Neural progenitor cell (in vitro differentiated cells): ENCODE data around the gene CHRNB4. TPM values are rescaled to one million over a fixed set of nuclear protein-coding genes. Genes with fewer than 3 reads are reported as not detected.

Experiments used
- DNase-seq: peaks from one replicate; pipeline ENCODE4 v3.0.0-alpha.2; 2016; ENCODE audit warnings: low spot score
- H2AFZ ChIP-seq: fragments of 200-600 bp; sonication (generic); replicated peaks from 2 replicates; pipeline ENCODE4 v1.6.1; 2016; ENCODE audit warnings: antibody characterized with exemption
- H3F3A ChIP-seq: fragments of 200-600 bp; sonication (generic); 2 replicates; pipeline ENCODE4 v1.6.1; 2016; ENCODE audit warnings: antibody characterized with exemption, low read depth
- H3K27ac ChIP-seq: fragments of 200-600 bp; sonication (generic); 2 replicates; pipeline ENCODE4 v1.5.1; 2016; ENCODE audit warnings: mild to moderate bottlenecking
- H3K27me3 ChIP-seq: fragments of 200-600 bp; sonication (generic); 2 replicates; pipeline ENCODE4 v1.6.1; 2016; ENCODE audit warnings: mild to moderate bottlenecking, moderate library complexity
- H3K36me3 ChIP-seq: fragments of 200-600 bp; sonication (generic); 2 replicates; pipeline ENCODE4 v1.5.1; 2016
- H3K4me1 ChIP-seq: fragments of 200-600 bp; sonication (generic); 2 replicates; pipeline ENCODE4 v1.6.1; 2016; ENCODE audit warnings: mixed run types
- H3K4me2 ChIP-seq: fragments of 200-600 bp; sonication (generic); 2 replicates; pipeline ENCODE4 v1.6.1; 2016
- H3K4me3 ChIP-seq: fragments of 200-600 bp; sonication (generic); 2 replicates; pipeline ENCODE4 v1.5.1; 2016
- H3K79me2 ChIP-seq: fragments of 200-600 bp; sonication (generic); 2 replicates; pipeline ENCODE4 v1.6.1; 2016; ENCODE audit warnings: low read depth
- H3K9ac ChIP-seq: fragments of 200-600 bp; sonication (generic); 2 replicates; pipeline ENCODE4 v1.6.1; 2016
- H3K9me3 ChIP-seq: fragments of 200-600 bp; sonication (generic); 2 replicates; pipeline ENCODE4 v1.5.1; 2016; ENCODE audit warnings: low read depth
- H4K20me1 ChIP-seq: fragments of 200-600 bp; sonication (generic); 2 replicates; pipeline ENCODE4 v1.6.1; 2016; ENCODE audit warnings: low read depth
- H3K27ac Mint-ChIP-seq: 3 replicates; pipeline ENCODE4 v1.8.0; 2021; ENCODE audit warnings: mixed read lengths
- H3K27me3 Mint-ChIP-seq: 2 replicates; pipeline ENCODE4 v1.8.0; 2022; ENCODE audit warnings: low read depth, mild to moderate bottlenecking, inconsistent platforms, moderate library complexity, mixed read lengths; ENCODE audit not compliant: insufficient read depth
- H3K36me3 Mint-ChIP-seq: 3 replicates; pipeline ENCODE4 v1.8.0; 2021; ENCODE audit warnings: mixed read lengths
- H3K4me1 Mint-ChIP-seq: 3 replicates; pipeline ENCODE4 v1.8.0; 2021; ENCODE audit warnings: mixed read lengths
- H3K4me3 Mint-ChIP-seq: 3 replicates; pipeline ENCODE4 v1.8.0; 2021; ENCODE audit warnings: mild to moderate bottlenecking, moderate library complexity, mixed read lengths
- H3K9me3 Mint-ChIP-seq: 3 replicates; pipeline ENCODE4 v1.8.0; 2020; ENCODE audit warnings: mixed read lengths
- CTCF ChIP-seq: fragments of 200-600 bp; sonication (generic); IDR thresholded peaks from 2 replicates; pipeline ENCODE4 v1.5.1; 2017; ENCODE audit warnings: antibody characterized with exemption, mild to moderate bottlenecking
- EZH2 ChIP-seq: fragments of 200-600 bp; sonication (generic); IDR thresholded peaks from 2 replicates; pipeline ENCODE4 v1.6.1; 2017; ENCODE audit warnings: antibody characterized with exemption, mild to moderate bottlenecking, moderate library complexity
- EZH2phosphoT487 ChIP-seq: fragments of 200-600 bp; sonication (generic); IDR thresholded peaks from 2 replicates; pipeline ENCODE4 v1.6.1; 2017; ENCODE audit warnings: antibody characterized with exemption
- total RNA-seq: library from RNA; depleted of rRNA; stranded (reverse); fragments of >200 nt; gene quantifications from 2 replicates; pipeline ENCODE4 v1.2.3, GENCODE V29; 2015; ENCODE audit warnings: low replicate concordance

Gene CHRNB4
- total RNA-seq, 1 donor from 2014 or later: 0.24 TPM

- TF ChIP-seq EZH2 (no peak), EZH2phosphoT487 (no peak), CTCF (no peak)
- H3K4me1 ChIP-seq: peaks cover 23% of the 10 kb centered on the region
- H3K36me3 Mint-ChIP-seq: no peaks in the 10 kb centered on the region
- no peaks in the 10 kb centered on the region for H3K9me3 ChIP-seq
- peaks cover 15% of the 10 kb centered on the region for H4K20me1 ChIP-seq
- H3K4me3 Mint-ChIP-seq: no peak overlapping the region
- H3K4me3 ChIP-seq: no peak overlapping the region
- H3K9me3 Mint-ChIP-seq: peaks cover 3% of the 10 kb centered on the region
- peak overlapping the region; percentile 67 for H3K4me2 ChIP-seq
- DNase-seq: peak; percentile 72
- peaks cover 27% of the 10 kb centered on the region for H3F3A ChIP-seq
- peak overlapping the region; percentile 57 for H3K27ac Mint-ChIP-seq
- H3K79me2 ChIP-seq: no peaks in the 10 kb centered on the region
- H3K36me3 ChIP-seq: no peaks in the 10 kb centered on the region
- peaks cover 21% of the 10 kb centered on the region for H3K27me3 Mint-ChIP-seq
- peaks cover 10% of the 10 kb centered on the region for H3K27me3 ChIP-seq
- H3K9ac ChIP-seq: no peak overlapping the region
- H2AFZ ChIP-seq: no peak overlapping the region
- H3K27ac ChIP-seq: no peak overlapping the region
- peaks cover 38% of the 10 kb centered on the region for H3K4me1 Mint-ChIP-seq
These were observed 30.7 kb upstream of the CHRNB4 start for GRCh38 chr15:78671626-78672211.

- Mint-ChIP-seq H3K4me3 (no peak overlapping the region), H3K4me1 (peaks cover 29% of the 10 kb centered on the region), H3K27ac (no peak overlapping the region), H3K36me3 (no peaks in the 10 kb centered on the region), H3K9me3 (no peaks in the 10 kb centered on the region), H3K27me3 (peaks cover 12% of the 10 kb centered on the region)
- H3F3A ChIP-seq: peaks cover 27% of the 10 kb centered on the region
- H3K79me2 ChIP-seq: no peaks in the 10 kb centered on the region
- H4K20me1 ChIP-seq: peaks cover 15% of the 10 kb centered on the region
- H3K27me3 ChIP-seq: no peaks in the 10 kb centered on the region
- TF ChIP-seq EZH2 (no peak), CTCF (no peak), EZH2phosphoT487 (no peak)
- peaks cover 23% of the 10 kb centered on the region for H3K4me1 ChIP-seq
- no peak overlapping the region for H3K9ac ChIP-seq
- H2AFZ ChIP-seq: no peak overlapping the region
- H3K4me2 ChIP-seq: no peak overlapping the region
- DNase-seq: no peak
- no peak overlapping the region for H3K27ac ChIP-seq
- no peak overlapping the region for H3K4me3 ChIP-seq
- H3K9me3 ChIP-seq: no peaks in the 10 kb centered on the region
- H3K36me3 ChIP-seq: no peaks in the 10 kb centered on the region
These were observed 28.0 kb upstream of the CHRNB4 start for GRCh38 chr15:78668987-78669386.

- no peaks in the 10 kb centered on the region for H3K9me3 ChIP-seq
- TF ChIP-seq CTCF (no peak), EZH2 (no peak), EZH2phosphoT487 (no peak)
- no peak overlapping the region for H3K9ac ChIP-seq
- Mint-ChIP-seq H3K4me3 (no peak overlapping the region), H3K36me3 (no peaks in the 10 kb centered on the region), H3K27ac (no peak overlapping the region), H3K27me3 (peaks cover 12% of the 10 kb centered on the region), H3K4me1 (peaks cover 22% of the 10 kb centered on the region), H3K9me3 (no peaks in the 10 kb centered on the region)
- no peaks in the 10 kb centered on the region for H3K27me3 ChIP-seq
- H4K20me1 ChIP-seq: peaks cover 15% of the 10 kb centered on the region
- DNase-seq: no peak
- no peaks in the 10 kb centered on the region for H3K79me2 ChIP-seq
- H3K36me3 ChIP-seq: no peaks in the 10 kb centered on the region
- H3K4me1 ChIP-seq: peaks cover 16% of the 10 kb centered on the region
- no peak overlapping the region for H3K27ac ChIP-seq
- H3K4me3 ChIP-seq: no peak overlapping the region
- H3K4me2 ChIP-seq: no peak overlapping the region
- H2AFZ ChIP-seq: no peak overlapping the region
- H3F3A ChIP-seq: peaks cover 25% of the 10 kb centered on the region
These were observed 26.7 kb upstream of the CHRNB4 start for GRCh38 chr15:78667578-78668236.
